ENCODE results near the gene UBE2H.

The UBE2H gene

GRCh38 chr7:129940329-129940728 is 12.4 kb downstream of the UBE2H start:
- TF ChIP-seq CTCF (IDR thresholded peaks at IDR 0.05; ENCODE audit: extremely low read depth, missing control alignments) = no peak
- no peak for DNase-seq (ENCODE audit: low spot score)

GRCh38 chr7:129939881-129940280 is 12.9 kb downstream of the UBE2H start:
- no peak for DNase-seq (ENCODE audit: low spot score)
- no peak for TF ChIP-seq CTCF (IDR thresholded peaks at IDR 0.05; ENCODE audit: extremely low read depth, missing control alignments)

- no peak for DNase-seq (ENCODE audit: low spot score)
Observed at GRCh38 chr7:129933627-129934026, 19.1 kb downstream of the UBE2H start.

GRCh38 chr7:129926618-129927017 is 26.1 kb downstream of the UBE2H start:
- no peak for TF ChIP-seq CTCF (IDR thresholded peaks at IDR 0.05; ENCODE audit: extremely low read depth, missing control alignments)
- no peak for DNase-seq (ENCODE audit: low spot score)

More at GRCh38 chr7:129933627-129934026, 19.1 kb downstream of the UBE2H start:
- TF ChIP-seq CTCF (IDR thresholded peaks at IDR 0.05; ENCODE audit: extremely low read depth, missing control alignments) = no peak

GRCh38 chr7:129925416-129926002 is 27.3 kb downstream of the UBE2H start:
- no peak for DNase-seq (ENCODE audit: low spot score)
- no peak for TF ChIP-seq CTCF (IDR thresholded peaks at IDR 0.05; ENCODE audit: extremely low read depth, missing control alignments)

- no peak for TF ChIP-seq CTCF (IDR thresholded peaks at IDR 0.05; ENCODE audit: extremely low read depth, missing control alignments)
- peak; percentile 28 for DNase-seq (ENCODE audit: low spot score)
Observed at GRCh38 chr7:129924602-129925001, 28.2 kb downstream of the UBE2H start.

- peak; percentile 36 for DNase-seq (ENCODE audit: low spot score)
- TF ChIP-seq CTCF (IDR thresholded peaks at IDR 0.05; ENCODE audit: extremely low read depth, missing control alignments) = no peak
Observed at GRCh38 chr7:129923709-129924108, 29.1 kb downstream of the UBE2H start.

Measured in GM20000 (cell line).